Measurements from ENCODE around the gene KRTAP4-9. TPM values are rescaled to one million over a fixed set of nuclear protein-coding genes. Genes with fewer than 3 reads are reported as not detected.
"Not testable (repeated sequence)": the region's sequence is repeated elsewhere in the genome, so short reads cannot be mapped to it uniquely, and the experiment has no call there.

The KRTAP4-9 gene
- total and polyA plus RNA-seq, 2 of the 13 experiments (the other 11 are each of a cell fraction or from before 2014, with no cell fraction given): not detected

DNA sequence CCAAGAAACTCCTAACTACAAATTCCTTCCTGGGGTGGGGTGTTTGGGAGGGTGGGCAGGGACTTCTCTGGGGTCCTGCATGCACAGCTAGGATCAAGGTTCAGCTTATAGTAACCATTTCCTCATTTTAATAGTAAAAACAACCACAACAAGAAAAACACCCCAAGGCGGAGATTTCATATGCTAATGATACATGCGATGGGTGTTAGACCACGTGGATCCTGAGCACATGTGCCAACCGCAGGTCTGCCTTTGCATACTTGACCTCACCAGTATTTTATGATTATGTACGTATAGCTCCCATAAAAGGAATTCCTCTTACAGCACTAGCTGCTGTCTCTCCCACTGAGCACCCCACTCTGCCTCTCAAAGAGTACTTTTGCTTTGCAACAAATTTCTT lies 11.1 kb downstream of the KRTAP4-9 start:
- no peak for ATAC-seq
- Histone ChIP-seq H2AFZ (ENCODE audit: low read length) (no peak overlapping the region), H3K4me1 (ENCODE audit: insufficient read depth, low read length) (no peaks in the 10 kb centered on the region), H3K4me2 (ENCODE audit: low read depth, low read length) (no peak overlapping the region), H3K9ac (ENCODE audit: insufficient read depth, low read depth, low read length) (no peak overlapping the region), H3K27ac (ENCODE audit: extremely low read length, insufficient read depth, low read length) (no peak overlapping the region), H3K36me3 (replicated peaks in 1 of 2; ENCODE audit: control insufficient read depth in 1 of 2, insufficient read depth in 2 of 2, low read length in 2 of 2) (no peaks in the 10 kb centered on the region), H4K20me1 (ENCODE audit: insufficient read depth, low read length) (no peaks in the 10 kb centered on the region), H3K9me3 (ENCODE audit: low read length) (peaks cover 3% of the 10 kb centered on the region; the same call in 1 of the 2 replicates), H3K27me3 (ENCODE audit: control insufficient read depth in 1 of 2, insufficient read depth in 2 of 2, low read length in 2 of 2) (peaks cover 0 to 4% of the 10 kb centered on the region in 2 experiments; a peak in 2 of 5 replicates), H3K4me3 (replicated peaks in 1 of 3; ENCODE audit: insufficient read depth in 1 of 3, low read depth in 2 of 3, low read length in 3 of 3) (no peak overlapping the region), H3K79me2 (ENCODE audit: insufficient read depth, low read length) (no peaks in the 10 kb centered on the region)
- intact Hi-C loops (cut with micrococcal nuclease; ENCODE audit: unreplicated experiment) (no loop called here), in situ Hi-C loops (cut with HindIII; ENCODE audit: extremely low pct_ligation_motif_present, low pct_unique_long_range_greater_than_20kb) (no loop called here)
- no peak for TF ChIP-seq CBFB (CRISPR knock-in tag; IDR thresholded peaks at IDR 0.05)
- no peak for TF ChIP-seq ZFP1 (CRISPR knock-in tag; IDR thresholded peaks at IDR 0.05)
- TF ChIP-seq ZSCAN22 (CRISPR knock-in tag; IDR thresholded peaks at IDR 0.05): no peak
- TF ChIP-seq KDM1A (CRISPR knock-in tag; IDR thresholded peaks at IDR 0.05): no peak
- no peak for TF ChIP-seq STAT5B (CRISPR knock-in tag; IDR thresholded peaks at IDR 0.05)
- no peak for TF ChIP-seq YY1 (IDR thresholded peaks at IDR 0.05; ENCODE audit: insufficient read depth, insufficient replicate concordance, low read depth, low read length)
- TF ChIP-seq, protein P1, sequence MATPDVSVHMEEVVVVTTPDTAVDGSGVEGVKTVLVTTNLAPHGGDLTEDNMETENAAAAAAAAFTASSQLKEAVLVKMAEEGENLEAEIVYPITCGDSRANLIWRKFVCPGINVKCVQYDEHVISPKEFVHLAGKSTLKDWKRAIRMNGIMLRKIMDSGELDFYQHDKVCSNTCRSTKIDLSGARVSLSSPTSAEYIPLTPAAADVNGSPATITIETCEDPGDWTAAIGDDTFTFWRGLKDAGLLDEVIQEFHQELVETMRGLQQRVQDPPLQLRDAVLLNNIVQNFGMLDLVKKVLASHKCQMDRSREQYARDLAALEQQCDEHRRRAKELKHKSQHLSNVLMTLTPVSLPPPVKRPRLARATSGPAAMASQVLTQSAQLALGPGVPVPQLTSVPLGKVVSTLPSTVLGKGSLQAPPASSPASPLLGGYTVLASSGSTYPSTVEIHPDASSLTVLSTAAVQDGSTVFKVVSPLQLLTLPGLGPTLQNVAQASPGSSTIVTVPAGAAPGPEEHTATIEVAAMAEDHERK (CRISPR knock-in tag; IDR thresholded peaks at IDR 0.05; ENCODE audit: low read depth): no peak
- no peak for TF ChIP-seq SNRNP70 (IDR thresholded peaks at IDR 0.05; ENCODE audit: low read depth, low read length)
- no peak for FAIRE-seq
- CTCF ChIA-PET (ENCODE audit: low intra/inter-chr PET ratio, low total read pairs): no interaction called here
- WGBS (ENCODE audit: low lambda C conversion rate): 39% methylated on average over 5 of the region's 5 CpGs
- POLR2A ChIA-PET: no interaction called here
- no TSS peak for BruUV-seq (replicated peaks)
- DNase-seq (ENCODE audit: low spot score): no peak

DNA sequence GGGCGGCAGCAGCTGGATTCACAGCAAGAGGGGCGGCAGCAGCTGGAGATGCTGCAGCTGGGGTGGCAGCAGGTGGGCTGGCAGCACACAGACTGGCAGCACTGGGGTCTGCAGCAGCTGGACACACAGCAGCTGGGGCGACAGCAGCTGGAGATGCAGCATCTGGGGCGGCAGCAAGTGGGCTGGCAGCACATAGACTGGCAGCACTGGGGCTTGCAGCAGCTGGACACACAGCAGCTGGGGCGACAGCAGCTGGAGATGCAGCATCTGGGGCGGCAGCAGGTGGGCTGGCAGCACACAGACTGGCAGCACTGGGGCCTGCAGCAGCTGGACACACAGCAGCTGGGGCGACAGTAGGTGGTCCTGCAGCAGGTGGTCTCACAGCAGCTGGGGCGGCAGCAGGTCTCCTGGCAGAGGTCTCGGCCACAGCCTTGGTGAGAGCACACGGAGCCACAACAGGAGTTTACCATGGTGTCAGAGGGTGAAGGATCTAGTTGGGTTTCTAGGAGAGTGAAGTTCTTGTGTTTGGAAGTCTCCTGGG lies 12.7 kb downstream of the KRTAP4-9 start, which contains the start of gene KRTAP4-11:
KRTAP4-11 (minus strand) TSS at position 528 of the 541 bp plus-strand sequence; CDS start at position 470, 58 bp downstream.
- H3K9ac ChIP-seq (ENCODE audit: insufficient read depth, low read depth, low read length); H3K27me3 ChIP-seq (ENCODE audit: control insufficient read depth in 1 of 2, insufficient read depth in 2 of 2, low read length in 2 of 2); POLR2A ChIA-PET; H3K36me3 ChIP-seq (replicated peaks in 1 of 2; ENCODE audit: control insufficient read depth in 1 of 2, insufficient read depth in 2 of 2, low read length in 2 of 2); CTCF ChIA-PET (ENCODE audit: low intra/inter-chr PET ratio, low total read pairs); H3K9me3 ChIP-seq (ENCODE audit: low read length); BruUV-seq (replicated peaks); DNase-seq (ENCODE audit: low spot score); H3K79me2 ChIP-seq (ENCODE audit: insufficient read depth, low read length); intact Hi-C loops (cut with micrococcal nuclease; ENCODE audit: unreplicated experiment); in situ Hi-C loops (cut with HindIII; ENCODE audit: extremely low pct_ligation_motif_present, low pct_unique_long_range_greater_than_20kb); ATAC-seq; H3K4me2 ChIP-seq (ENCODE audit: low read depth, low read length); H4K20me1 ChIP-seq (ENCODE audit: insufficient read depth, low read length); FAIRE-seq; H3K4me1 ChIP-seq (ENCODE audit: insufficient read depth, low read length); H2AFZ ChIP-seq (ENCODE audit: low read length); H3K4me3 ChIP-seq (replicated peaks in 1 of 3; ENCODE audit: insufficient read depth in 1 of 3, low read depth in 2 of 3, low read length in 3 of 3); H3K27ac ChIP-seq (ENCODE audit: extremely low read length, insufficient read depth, low read length): not testable (repeated sequence)
- WGBS (ENCODE audit: low lambda C conversion rate): 0% methylated on average over 3 of the region's 10 CpGs

Data from HepG2 (cell line).